Pons (tissue), 1 donor: Measurements from ENCODE around the gene NPTX1.

Source experiments
- DNase-seq: peaks from one replicate; pipeline ENCODE4 v3.0.0-alpha.2; 2016; ENCODE audit warnings: low spot score

The NPTX1 gene

GRCh38 chr17:80426671-80427326 lies 49.6 kb downstream of the NPTX1 start:
- DNase-seq, result peak; percentile 22

- DNase-seq, result no peak
These were observed 50.5 kb downstream of the NPTX1 start for GRCh38 chr17:80425835-80426426.

- DNase-seq, result no peak
These were observed 51.3 kb downstream of the NPTX1 start for GRCh38 chr17:80424878-80425765.

- DNase-seq, result no peak
These were observed 52.1 kb downstream of the NPTX1 start for GRCh38 chr17:80424261-80424660.

GRCh38 chr17:80423536-80424225 lies 52.7 kb downstream of the NPTX1 start:
- DNase-seq, result no peak

- DNase-seq, result no peak
These were observed 53.4 kb downstream of the NPTX1 start for GRCh38 chr17:80422981-80423380.

GRCh38 chr17:80422276-80422675 lies 54.1 kb downstream of the NPTX1 start:
- no peak for DNase-seq

- DNase-seq, result no peak
These were observed 54.9 kb downstream of the NPTX1 start for GRCh38 chr17:80421381-80422090.

GRCh38 chr17:80419255-80419654 lies 57.2 kb downstream of the NPTX1 start:
- DNase-seq, result no peak

- no peak for DNase-seq
These were observed 57.8 kb downstream of the NPTX1 start for GRCh38 chr17:80418589-80418988.
